Stimulated activated CD8-positive, alpha-beta memory T cell treated with anti-CD3 and anti-CD28 coated beads, Interleukin-7, amount 100 ng/mL, for 48 hours (primary cell): Measurements from ENCODE around the gene PMEPA1.
A peak's percentile ranks its signal among the peaks of the same experiment; 100 is the strongest.

ENCODE experiments used
- DNase-seq, 2 donors: peaks; one replicate each; pipeline ENCODE4 v3.0.0-alpha.2; 2020; ENCODE audit warnings: low read depth in 1 of 2; ENCODE audit errors: extremely low read depth in 1 of 2

The PMEPA1 gene

DNA sequence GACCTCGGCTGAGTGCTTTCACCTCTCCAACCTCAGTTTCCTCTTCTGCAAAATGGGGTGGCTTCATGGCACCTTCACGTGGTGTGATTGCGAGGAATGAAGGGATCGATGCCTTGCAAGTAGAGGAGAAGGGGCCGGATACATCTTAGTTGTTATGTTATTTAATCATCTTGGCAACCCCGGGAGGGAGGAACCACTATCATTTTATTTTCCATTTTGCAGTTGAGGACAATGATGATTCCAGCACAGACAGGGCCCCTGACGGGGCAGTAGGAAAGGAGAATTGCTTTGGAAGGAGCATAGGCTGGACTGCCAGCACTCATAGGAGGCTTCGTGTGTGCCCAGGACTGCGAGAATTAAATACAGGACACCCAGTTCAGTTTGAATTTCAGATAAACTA lies 2.5 kb upstream of the PMEPA1 start:
- DNase-seq, result no peak

DNA sequence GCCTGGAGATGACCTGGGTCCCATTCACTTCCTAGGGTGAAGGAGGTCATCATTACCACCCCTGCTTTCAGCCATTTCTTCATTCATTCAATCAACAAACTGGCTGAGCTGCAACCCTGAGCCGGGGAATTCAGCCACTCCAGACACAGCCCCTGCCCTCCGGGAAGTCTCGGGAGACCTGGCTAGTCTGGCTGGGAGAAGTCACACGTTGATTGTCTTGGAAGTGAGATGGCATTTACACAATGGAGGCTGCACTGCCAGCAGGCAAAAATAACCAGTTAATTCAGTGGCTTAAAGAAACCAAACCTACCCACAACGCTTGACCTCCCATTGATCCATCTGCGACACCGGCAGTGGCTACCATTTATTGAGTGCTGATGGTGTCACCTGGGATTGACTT lies 2.0 kb upstream of the PMEPA1 start:
- no peak for DNase-seq

DNA sequence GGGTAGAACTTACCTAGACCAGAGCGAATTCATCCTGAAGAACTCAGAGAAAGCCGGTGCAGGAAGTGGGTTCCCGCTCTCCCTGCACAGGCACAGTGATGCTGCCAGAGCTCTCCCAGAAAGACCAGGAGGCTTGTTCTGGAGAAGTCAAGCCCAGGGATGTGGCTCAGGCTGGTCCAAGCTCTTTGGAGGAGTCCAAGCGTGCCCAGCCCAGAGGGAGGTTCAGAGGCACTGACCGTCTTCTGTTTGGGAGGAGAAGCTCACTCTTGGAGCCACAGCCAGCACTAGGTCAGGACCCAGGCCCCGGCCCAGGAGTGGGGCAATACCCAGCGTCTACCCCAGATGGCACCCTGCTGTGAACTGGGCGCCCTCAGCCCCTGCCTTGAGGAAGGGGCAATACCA lies 1.5 kb upstream of the PMEPA1 start:
- DNase-seq, result no peak

DNA sequence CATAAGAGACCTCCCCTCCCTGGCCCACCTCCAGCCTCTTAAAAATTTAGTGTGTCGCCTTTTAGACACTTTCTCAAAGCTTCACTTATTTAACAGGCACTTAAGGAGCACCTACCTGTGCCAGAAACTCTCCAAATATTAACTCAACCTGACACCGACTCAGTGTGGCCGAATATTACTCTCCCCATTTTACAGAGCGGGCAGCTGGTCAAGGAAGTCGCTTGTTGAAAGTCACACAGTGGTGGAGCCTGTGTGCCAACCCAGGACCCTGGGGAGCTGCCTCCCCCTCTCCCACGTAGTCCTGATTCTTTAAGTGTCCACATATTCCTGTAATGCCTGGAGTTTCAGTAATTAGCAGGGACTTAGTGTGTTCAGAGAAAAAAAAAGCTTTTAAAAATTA lies 1.0 kb upstream of the PMEPA1 start:
- DNase-seq, result no peak

DNA sequence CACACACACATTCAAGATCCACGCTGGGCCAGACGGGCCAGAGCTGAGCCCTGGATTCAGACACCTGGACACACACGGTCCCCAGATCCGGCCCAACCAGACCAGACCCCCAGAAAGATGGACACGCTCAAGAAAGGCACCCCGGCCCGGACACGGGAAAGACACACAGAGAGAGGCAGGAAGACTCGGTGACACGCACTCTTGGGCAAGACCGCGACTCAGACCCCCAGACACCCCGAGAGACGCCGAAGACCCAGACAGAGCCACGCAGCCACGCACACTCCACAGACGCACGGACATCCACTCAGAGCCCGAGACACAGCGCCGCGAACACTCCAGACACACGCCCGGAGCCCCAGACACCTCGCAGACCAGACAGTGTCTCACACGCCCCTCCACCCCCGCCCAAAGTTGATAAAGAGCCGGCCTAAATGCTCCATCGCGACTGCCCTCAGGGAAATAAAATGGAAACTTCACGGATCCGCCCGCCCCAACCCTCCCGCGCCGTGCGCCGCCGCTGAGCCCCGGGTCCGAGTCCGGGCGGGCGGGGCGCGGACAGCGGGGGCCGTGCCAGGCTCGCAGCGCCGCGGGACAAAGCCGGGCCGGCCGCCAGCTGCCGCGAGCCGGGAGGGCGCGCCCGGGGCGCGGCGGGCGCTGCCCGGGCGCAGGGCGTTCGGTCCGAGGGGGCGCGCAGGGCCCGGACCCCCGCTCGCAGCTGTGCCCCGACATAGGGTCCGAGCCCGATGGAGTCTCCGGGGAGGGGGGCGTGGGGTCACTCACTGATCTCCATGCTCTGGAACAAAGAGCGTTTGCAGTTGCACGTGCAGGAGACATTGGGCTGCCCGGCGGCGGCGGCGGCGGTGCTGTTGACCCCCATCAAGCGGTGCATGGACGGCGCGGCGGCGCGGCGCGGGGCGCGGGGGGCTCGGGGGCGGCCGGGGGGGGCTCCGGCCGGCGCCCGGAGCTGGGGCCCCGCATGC lies 831 bp downstream of the PMEPA1 start:
- no peak for DNase-seq

DNA sequence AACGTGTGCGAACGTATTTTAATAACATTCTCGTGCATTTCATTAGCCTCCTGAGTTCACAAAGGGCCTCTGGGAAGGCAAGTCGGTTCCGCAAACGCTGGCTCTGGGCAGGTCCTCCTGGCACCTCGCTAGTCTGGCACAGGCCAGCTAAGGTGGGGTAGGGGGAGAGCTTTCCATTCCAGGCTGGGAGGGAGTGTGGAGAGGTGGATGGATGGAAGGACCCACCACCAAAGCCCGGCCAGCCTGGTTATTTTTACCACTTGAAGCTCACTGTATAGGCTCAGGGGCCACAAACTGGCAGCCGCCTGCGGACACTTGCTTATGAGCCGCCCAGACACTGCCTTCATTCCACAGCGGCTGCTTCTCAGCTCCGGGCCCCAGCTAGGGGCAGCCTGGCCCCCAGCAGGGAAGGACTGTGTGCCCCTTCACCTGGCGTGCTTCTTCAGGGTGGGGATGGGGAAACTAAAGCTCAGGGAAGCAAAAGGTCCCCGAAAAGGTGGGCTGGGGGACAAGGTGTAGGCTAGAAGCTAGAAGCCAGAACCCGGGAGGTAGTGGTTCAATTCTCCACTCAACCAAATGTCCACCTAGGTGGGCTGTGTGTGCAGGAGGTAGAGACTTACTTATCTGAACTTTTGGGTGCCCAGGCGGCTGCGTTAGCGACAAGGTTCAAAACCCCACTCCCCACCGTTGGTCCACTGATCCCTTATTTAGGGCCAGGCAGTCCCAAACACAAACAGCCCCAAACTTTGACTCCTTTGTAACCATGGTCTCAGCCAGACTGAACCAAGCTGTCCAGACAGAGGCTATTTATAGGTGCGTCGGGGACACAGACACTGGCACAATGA lies 1.7 kb downstream of the PMEPA1 start:
- no peak for DNase-seq

DNA sequence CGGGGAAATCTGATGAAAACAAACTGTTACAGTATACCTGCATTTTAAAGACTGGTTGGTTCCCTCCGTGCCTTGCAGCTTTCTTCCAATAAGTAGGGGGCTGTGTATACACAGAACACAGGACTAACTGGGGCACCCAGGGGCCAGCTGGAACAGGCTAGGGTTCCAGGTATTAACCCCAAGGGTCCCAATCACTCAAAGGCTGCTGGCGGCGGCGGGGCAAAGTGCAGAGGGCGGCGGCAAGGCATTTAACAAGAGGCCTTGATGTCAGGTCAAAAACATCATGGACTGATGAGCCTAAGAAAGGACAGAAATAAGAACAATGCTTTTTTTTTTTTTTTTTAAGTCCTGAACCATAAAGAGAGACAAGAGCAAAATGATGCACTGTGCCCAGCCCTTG lies 2.5 kb downstream of the PMEPA1 start:
- DNase-seq, result no peak

DNA sequence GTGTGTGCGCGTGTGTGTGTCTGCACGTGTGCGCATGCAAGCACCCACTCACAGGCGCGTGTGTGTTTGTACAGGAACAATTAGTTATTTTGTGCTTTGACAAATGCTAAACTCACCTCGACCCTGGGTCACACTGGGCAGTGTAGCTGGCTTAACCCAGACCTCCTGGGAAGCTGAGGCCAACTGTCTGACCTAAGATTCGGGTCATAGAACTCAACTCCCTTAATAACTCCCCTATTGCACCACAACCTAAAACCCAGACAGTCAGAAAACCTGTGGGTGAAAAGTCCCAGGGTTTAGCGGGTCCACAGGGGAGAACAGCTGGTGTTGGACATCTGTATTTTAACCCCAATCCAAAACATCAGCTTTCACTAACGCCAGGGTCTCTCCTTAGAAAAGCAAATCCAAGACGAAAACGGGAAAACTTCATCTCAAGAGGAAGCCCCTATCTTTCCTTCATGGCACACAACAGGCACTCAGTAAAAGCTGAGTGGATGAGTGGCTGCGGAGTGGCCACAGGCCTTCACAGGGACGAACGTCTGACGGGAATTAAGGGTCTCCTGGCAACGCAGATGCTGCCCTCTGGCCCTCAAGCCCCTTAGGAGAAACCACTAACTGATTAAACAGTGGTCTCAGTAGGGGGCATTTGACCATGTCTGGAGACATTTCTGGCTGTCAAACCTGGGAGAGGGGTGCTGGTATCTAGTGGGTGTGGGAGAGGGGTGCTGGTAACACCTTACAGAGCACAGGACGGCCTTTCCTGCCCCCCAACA lies 4.5 kb downstream of the PMEPA1 start:
- no peak for DNase-seq

DNA sequence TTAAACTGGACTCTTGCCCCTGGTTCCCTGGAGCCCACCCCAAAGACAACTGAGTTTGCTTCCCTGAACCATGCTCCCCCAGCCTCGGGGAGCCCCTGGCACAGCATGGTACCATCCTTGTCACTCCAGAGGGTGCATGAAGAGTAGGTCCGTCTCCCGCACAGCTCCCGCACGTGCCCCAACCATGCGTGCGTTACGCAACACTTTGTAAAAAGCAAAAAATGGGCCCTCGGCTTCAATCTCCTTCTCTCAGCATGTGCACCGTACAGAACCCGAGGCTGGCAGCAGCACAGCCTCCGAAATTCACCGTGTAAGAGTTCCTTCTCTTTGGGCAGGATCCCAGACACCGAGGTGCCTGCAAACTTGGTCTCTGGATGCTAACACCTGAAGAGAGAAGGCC lies 5.6 kb downstream of the PMEPA1 start:
- DNase-seq, result no peak

DNA sequence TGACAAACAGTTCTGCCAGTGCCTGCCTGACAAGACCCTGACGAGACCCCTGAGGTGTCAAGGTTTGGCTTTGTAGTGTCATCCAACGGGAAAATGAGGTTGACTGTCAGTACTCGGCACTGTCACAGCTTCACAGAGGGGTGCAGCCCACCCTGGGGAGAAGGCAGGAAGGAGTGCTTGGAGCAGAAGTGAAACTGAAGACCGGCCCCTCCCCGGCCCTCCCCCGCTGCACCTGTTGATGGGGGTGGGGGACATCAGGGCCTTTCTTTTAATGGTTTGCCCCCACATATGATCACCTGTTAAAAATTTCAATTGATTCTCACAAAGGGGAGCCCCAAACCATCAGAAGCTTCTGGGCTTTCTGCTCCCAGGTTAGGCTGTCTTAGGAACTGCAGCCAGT lies 6.8 kb downstream of the PMEPA1 start:
- DNase-seq, result no peak

DNA sequence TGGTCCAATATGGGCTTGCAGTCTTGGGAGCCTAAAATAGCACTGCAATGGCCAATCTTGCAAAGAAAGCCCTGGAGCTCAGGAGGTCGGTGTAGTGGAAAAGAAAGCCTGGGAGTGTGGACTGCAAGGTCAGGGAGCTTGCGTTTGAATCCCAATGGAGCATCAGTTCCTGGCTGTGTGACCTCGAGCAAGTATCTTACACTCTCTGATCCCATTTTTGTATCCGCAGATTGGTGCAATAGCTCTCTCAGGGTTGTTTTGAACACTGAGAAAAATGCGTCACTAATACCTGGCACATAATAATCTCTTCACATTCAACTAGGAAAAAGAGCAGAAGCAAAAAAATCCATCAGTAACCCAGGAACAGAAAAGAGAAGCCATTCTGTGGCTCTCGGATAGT lies 7.3 kb downstream of the PMEPA1 start:
- DNase-seq, result no peak

DNA sequence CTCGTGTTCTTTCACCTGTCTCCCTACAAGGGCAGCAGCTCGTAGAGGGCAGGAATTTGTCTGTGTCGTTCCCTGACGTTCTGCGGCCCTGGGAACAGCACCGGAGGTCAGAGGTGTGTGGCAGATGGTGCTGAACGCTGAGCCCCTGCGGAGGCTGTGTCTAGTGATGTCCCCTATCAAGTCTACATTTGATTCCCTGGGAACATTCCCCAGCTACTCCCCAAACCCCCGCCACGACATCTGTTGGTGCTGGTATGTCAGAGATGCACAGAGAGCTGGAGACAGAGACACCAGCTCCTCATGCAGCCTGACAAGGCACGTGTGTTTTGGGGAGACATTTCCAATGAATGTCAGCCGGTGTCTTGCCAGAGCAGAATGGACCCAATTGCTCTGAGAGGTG lies 7.7 kb downstream of the PMEPA1 start:
- no peak for DNase-seq

DNA sequence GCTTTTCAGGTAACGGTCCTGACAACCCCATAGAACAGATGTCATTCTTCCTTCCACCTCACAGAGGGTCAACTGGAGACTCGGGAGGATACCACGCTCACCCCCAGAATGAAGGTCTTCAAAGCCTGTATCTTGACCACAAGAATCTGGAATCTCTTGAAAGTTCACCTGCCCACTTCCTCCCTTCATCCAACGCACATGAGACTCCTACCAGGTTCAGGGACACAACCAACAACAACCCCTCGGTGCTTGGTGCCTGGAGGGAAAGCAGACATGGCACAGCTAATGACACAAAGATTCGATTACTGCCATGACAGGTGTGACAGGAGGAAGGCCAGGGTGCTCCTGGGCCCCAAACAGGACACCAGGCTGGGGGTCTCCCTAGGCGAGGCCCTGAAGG lies 8.2 kb downstream of the PMEPA1 start:
- DNase-seq, result no peak

DNA sequence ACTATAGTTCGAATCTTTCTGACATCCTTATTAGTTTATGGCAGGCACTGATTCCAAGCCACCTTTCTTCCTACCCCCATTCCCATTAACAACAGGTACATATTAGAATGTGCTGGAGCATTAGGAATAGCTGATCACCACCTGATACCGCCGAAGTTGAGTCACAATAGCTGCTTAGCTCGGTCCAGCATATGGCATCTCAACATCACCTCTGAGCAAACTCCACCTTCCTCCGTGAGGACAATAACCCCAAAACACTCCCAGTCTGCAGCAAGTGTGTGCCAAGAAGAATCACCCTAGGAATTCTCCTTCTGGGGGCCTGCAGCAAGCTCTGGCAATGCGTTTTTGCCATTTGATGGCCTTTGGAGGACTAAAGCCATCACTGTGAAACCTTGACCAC lies 8.7 kb downstream of the PMEPA1 start:
- no peak for DNase-seq

DNA sequence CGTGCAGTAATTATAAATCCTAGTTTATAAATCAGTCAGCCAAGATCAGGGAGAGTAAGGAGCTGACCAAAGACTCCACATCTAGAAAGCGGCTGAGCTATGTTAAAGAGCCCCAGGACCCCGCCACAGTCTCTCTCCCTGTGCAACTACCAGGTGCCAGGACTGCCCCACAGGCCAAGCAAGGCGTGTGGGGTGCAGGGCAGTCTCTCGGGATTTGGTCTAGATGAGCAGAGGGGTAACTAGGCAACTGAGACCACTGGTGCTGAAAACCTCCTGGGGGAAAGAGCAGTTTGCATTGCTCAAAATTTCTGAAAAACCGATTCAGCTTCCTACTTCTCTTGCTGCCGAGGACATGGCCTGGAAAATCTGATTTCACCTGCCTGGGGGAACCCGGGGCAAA lies 10.4 kb downstream of the PMEPA1 start:
- DNase-seq, result no peak

DNA sequence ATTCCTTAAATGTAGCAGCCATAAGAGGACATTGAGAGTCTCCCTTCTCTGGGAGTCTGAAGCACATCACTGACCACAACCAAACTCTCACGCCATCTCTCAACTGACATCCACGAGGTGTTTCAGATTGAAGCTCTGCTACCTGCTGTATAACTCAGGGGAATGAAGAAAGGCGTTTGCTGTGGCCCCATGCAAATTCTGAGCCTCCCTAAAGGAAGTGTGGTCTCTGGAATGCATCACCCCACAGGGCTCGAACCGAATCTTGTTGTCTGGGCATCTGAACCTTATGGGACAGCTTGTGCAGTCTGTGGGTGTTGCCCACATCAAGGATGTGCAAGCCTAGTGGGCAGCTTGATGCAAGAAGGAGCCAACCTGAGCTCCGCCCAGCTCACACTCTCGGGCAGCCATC lies 10.9 kb downstream of the PMEPA1 start:
- peak in 1 of 2 donors; percentile 11 for DNase-seq

DNA sequence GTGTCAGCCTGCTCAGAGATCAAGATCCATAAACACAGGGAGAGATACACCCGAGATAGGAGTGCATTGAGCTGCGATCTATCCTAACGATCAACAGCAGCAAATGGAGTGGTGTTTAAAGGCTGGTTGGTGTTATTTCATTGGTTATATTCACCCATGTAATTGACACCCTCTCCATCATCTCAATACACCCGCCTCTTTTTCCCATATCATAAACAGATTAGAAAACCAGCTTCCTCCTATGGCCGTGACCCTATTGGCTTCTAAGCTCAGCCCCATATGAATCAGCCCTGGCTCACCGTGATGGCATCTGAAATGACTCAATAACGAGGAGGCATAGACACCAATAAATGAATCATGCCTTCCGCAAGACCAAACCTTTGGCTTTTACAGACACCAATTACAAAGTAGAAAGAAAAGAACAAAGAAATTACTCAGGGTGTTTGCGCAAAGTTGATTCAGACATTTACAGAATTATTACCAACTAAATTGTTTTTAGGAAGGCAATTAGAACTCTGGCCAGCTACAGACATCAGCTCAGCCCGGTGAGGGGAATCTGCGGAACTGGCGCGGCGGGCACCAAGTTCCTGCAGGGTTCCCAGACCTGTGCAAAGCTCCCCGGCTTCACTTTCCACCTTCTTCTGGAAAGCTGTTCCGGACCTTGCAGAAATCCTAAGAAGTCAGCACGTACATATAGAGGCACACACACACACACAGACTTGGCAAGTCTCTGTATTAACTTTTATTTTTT lies 11.5 kb downstream of the PMEPA1 start:
- peak; percentile 39 to 82 for DNase-seq

DNA sequence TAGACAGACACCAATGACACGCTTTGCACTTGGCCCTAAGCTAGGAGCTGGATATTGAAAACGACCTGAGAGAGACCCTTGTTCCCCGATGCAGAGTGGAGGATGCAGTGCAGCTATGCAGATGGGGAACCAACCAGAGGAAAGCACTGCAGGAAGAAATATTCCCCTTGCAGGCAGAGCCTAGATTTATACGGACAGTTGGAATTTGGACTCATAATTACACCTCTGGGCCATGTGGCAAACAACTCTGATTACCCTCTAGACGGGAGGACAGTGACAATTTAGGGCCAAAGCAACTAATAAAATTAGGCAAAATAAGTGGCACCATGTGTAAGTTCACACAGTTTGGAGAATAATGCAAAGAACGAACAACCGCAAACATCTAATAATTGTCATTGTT lies 12.3 kb downstream of the PMEPA1 start:
- DNase-seq, result no peak

DNA sequence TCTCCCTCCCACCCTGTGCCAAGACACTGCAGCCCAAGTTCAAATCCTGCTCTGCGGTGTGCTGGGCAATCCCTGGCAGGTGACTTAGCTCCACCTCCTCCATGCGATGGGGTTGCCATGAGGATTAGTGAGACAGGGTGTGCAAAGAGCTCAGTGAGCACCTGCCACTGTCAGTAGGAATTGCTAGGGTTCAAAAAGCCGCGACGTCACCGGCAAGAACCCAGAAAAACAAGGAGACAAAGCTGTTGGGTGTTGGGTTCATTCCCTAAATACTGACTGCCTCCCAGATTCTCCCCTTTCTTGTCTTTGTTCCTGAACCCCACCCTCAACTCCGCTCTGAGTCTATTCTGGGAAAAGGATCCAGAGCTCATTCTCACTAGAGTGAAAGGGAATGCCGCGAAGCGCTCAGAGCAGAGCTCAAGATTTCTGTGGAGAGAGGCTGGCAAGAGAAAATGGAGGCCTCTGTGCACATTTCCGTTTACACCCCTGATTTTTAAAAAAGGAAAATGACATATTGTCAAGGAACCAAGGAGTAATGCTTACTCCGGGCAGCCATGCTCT lies 13.3 kb downstream of the PMEPA1 start:
- DNase-seq, result no peak

DNA sequence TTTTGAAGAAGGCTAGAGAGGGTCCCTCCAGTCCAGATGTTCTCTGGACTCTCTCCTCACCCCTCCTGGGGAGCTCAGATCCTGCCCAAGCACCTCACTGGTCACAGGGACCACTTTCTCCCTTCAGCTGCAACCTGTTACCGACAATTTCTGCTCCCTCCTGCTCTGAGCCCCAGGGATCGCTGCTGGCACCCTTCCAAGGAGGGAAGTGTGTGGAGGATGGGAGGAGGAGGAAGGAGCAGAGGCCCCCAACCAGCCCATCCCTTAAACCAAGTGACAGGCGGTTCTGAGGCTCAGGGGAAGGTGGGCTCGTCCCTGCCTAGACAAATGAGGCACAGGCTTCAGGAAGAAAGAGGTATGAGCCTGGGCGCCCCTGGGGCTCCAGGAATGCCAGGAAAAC lies 13.9 kb downstream of the PMEPA1 start:
- no peak for DNase-seq
